Upper lobe of right lung (tissue), 1 donor: ENCODE results near the gene TLR9. TPM values are rescaled to one million over a fixed set of nuclear protein-coding genes. Genes with fewer than 3 reads are reported as not detected.

Experiments
- ATAC-seq: fragments of 200-7000 bp; cut with Tn5 transposase; one replicate; pipeline ENCODE4 v1.9.1; 2020; ENCODE audit warnings: mild to moderate bottlenecking, moderate library complexity
- DNase-seq: peaks from one replicate; pipeline ENCODE4 v3.0.0-alpha.2; 2020
- H3K27ac ChIP-seq: fragments of 200-600 bp; one replicate; pipeline ENCODE4 v1.8.0; 2022
- H3K27me3 ChIP-seq: fragments of 200-600 bp; one replicate; pipeline ENCODE4 v1.8.0; 2022; ENCODE audit warnings: mild to moderate bottlenecking
- H3K36me3 ChIP-seq: fragments of 200-600 bp; one replicate; pipeline ENCODE4 v1.8.0; 2022
- H3K4me1 ChIP-seq: fragments of 200-600 bp; one replicate; pipeline ENCODE4 v1.8.0; 2022
- H3K4me3 ChIP-seq: fragments of 200-600 bp; one replicate; pipeline ENCODE4 v1.8.0; 2022; ENCODE audit warnings: mild to moderate bottlenecking
- H3K9me3 ChIP-seq: fragments of 200-600 bp; one replicate; pipeline ENCODE4 v1.8.0; 2022
- intact Hi-C: fragments of 100-400 bp; cut with DNase I; formaldehyde crosslinking; loops from one replicate; pipeline ENCODE4 v1.11.0; 2022
- total RNA-seq: library from RNA; stranded (reverse); fragmentation: NEBNext Ultra II Directional; extraction: Animal tissue kit (Norgen Biotek cat#: 25700); gene quantifications from one replicate; pipeline ENCODE4 v1.2.1, GENCODE V29; 2021
- TF ChIP-seq, protein P1 (sequence below): fragments of 200-600 bp; IDR thresholded peaks from one replicate; pipeline ENCODE4 v1.8.0; 2022; ENCODE audit warnings: antibody characterized with exemption
- donor health status: DM: no; HTN: yes; CAD: no; lungs with severe emphysema.

Gene TLR9
- total RNA-seq, 1 donor from 2014 or later: 0.87 TPM

DNA sequence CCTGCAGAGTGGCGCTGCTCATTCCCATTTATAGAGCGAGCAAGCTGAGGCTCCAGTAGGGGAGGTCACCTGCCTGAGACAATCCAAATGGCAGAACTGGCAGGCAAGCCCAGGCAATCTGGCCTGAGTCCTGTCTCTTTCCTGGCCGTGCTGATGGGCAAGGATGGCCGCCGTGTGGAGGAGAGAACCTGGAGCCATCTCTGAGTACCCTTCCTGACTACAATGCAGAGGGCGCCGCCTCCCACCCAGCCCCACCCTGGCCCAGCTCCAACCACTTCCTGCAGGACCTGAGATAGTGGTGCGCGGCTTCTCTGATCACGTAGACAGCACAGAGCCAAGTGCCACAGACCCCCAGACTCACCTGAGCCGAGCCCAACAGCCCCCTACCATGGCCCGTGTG is 7.0 kb downstream of the TLR9 start:
- TF ChIP-seq, protein P1, sequence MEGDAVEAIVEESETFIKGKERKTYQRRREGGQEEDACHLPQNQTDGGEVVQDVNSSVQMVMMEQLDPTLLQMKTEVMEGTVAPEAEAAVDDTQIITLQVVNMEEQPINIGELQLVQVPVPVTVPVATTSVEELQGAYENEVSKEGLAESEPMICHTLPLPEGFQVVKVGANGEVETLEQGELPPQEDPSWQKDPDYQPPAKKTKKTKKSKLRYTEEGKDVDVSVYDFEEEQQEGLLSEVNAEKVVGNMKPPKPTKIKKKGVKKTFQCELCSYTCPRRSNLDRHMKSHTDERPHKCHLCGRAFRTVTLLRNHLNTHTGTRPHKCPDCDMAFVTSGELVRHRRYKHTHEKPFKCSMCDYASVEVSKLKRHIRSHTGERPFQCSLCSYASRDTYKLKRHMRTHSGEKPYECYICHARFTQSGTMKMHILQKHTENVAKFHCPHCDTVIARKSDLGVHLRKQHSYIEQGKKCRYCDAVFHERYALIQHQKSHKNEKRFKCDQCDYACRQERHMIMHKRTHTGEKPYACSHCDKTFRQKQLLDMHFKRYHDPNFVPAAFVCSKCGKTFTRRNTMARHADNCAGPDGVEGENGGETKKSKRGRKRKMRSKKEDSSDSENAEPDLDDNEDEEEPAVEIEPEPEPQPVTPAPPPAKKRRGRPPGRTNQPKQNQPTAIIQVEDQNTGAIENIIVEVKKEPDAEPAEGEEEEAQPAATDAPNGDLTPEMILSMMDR: no peak
- H3K36me3 ChIP-seq: peaks cover 24% of the 10 kb centered on the region
- no peaks in the 10 kb centered on the region for H3K27me3 ChIP-seq
- H3K4me1 ChIP-seq: peaks cover 50% of the 10 kb centered on the region
- H3K4me3 ChIP-seq: no peak overlapping the region
- H3K9me3 ChIP-seq: no peaks in the 10 kb centered on the region
- DNase-seq (peak; percentile 60), ATAC-seq (no peak)
- intact Hi-C loops: no loop called here
- peak overlapping the region; percentile 78 for H3K27ac ChIP-seq

DNA sequence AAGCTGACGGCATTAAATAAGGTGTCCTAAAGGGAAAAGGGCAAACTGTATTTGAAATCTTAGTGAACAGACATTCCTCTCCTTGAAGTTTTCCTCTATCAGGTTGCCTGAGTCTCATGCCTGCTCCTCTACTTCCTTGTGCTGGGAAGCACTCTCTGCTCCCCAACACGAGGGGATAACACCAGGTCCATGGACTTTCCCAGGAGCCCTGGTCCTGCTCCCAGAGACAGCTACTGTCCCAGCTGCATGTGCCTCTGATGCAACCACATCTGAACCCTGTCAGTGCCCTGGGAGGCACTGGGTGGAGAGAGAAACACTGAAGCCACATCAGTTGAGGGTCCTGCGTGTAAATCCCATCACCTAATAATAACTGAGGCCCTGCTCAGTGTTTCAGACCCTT is 7.4 kb downstream of the TLR9 start:
- Histone ChIP-seq H3K27ac (peak overlapping the region; percentile 78), H3K9me3 (no peaks in the 10 kb centered on the region), H3K4me1 (peaks cover 50% of the 10 kb centered on the region), H3K27me3 (no peaks in the 10 kb centered on the region), H3K4me3 (no peak overlapping the region), H3K36me3 (peaks cover 28% of the 10 kb centered on the region)
- intact Hi-C loops: no loop called here
- no peak for DNase-seq
- TF ChIP-seq, protein P1: no peak
- no peak for ATAC-seq

DNA sequence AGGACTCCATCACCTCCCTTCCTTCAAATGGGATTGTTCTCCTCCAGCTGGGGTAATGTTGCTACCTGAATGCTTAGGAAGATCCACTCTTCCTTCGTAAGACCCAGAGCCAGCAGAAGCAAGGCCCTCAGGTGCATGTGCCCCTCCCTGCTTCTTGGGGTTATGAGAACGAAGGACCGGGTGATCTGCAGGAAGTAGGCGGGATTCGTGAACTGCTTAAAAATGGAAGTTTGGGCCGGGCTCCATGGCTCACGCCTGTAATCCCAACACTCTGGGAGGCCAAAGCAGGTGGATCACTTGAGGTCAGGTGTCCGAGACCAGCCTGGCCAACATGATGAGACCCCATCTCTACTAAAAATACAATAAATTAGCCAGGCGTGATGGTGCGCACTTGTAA is 8.0 kb downstream of the TLR9 start:
- DNase-seq (no peak), ATAC-seq (no peak)
- intact Hi-C loops: no loop called here
- Histone ChIP-seq H3K4me1 (peaks cover 50% of the 10 kb centered on the region), H3K4me3 (no peak overlapping the region), H3K9me3 (no peaks in the 10 kb centered on the region), H3K27me3 (no peaks in the 10 kb centered on the region), H3K36me3 (peaks cover 34% of the 10 kb centered on the region), H3K27ac (peak overlapping the region; percentile 78)
- TF ChIP-seq, protein P1: no peak

DNA sequence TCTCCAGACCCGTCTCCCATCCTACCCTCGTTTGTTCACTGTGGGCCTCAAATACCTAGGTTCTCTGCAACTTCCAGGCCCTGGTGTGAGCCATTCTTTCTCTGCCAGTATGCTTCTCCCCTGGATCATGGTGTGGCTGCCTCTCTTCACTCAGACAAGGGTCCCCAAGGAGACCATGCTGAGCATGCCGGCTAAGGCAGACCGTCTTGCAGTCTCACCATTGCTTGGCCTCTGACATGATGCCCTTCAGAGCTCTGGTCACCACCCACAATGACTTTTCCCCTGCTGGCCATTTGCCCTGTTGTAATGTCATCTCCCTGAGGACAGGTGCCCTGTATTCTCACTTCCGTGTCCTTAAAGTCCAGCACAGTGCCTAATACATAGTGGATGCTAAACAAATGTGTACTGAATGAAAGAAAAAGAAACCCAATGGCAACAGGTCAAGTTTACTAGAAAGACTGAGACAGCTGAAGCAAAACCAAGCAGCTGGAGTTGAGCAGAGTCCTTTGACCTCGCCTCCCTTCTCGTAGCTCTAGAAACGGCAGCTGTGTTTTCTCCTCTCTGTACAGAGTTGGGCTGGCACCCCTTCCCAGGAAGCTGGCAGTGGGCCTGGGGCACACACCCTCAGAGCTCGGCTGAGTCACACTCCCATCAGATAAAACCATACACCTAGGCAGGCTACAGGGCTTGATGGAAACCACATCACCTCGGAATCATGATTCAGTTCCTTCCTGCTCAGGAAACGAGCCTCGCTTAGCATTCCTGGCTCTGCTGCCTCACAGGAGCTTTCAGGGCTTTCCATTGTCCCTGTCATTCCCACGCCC is 8.6 kb downstream of the TLR9 start:
- intact Hi-C loops: no loop called here
- Histone ChIP-seq H3K4me3 (no peak overlapping the region), H3K27me3 (no peaks in the 10 kb centered on the region), H3K4me1 (peaks cover 50% of the 10 kb centered on the region), H3K27ac (peak overlapping the region; percentile 78), H3K36me3 (peaks cover 40% of the 10 kb centered on the region), H3K9me3 (no peaks in the 10 kb centered on the region)
- peak; percentile 82 for ATAC-seq
- DNase-seq: peak; percentile 90
- TF ChIP-seq, protein P1: no peak

DNA sequence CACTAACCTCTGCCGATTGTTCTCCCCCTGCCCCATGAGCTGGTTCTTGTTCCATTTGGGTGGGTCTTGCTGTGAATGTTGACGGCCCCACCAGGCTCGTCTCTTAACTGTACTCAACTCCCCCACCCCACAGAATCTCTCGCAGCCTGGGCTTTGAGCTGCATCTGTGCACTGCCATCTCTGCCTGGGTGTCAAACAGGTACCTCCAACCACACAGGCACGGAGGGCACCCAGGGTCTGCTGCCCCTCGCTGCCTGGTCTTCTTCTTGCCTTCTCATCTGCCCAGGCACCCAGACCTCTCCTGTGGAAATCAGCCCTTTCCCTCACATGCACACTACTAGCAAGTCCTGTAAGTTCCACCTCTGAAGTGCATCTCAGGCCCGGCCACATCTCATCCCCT is 10.1 kb downstream of the TLR9 start:
- TF ChIP-seq, protein P1: no peak
- no peak overlapping the region for H3K4me3 ChIP-seq
- H3K9me3 ChIP-seq: no peaks in the 10 kb centered on the region
- H3K4me1 ChIP-seq: peaks cover 45% of the 10 kb centered on the region
- intact Hi-C loops: no loop called here
- no peak overlapping the region for H3K27ac ChIP-seq
- no peaks in the 10 kb centered on the region for H3K27me3 ChIP-seq
- peaks cover 55% of the 10 kb centered on the region for H3K36me3 ChIP-seq
- DNase-seq (no peak), ATAC-seq (no peak)
